ENCODE data around the gene PAPOLA. TPM values are rescaled to one million over a fixed set of nuclear protein-coding genes. Genes with fewer than 3 reads are reported as not detected.

Gene PAPOLA
- total RNA-seq, 3 donors from 2014 or later, result 110 to 254 (median 187) TPM

GRCh38 chr14:96616161-96616721 is 114.1 kb downstream of the PAPOLA start:
- TF ChIP-seq POLR2A (IDR thresholded peaks at IDR 0.05), result no peak
- TF ChIP-seq CTCF (IDR thresholded peaks at IDR 0.05), result no peak
- TF ChIP-seq POLR2AphosphoS5 (IDR thresholded peaks at IDR 0.05), result no peak
- no peak overlapping the region for H3K27ac ChIP-seq
- H3K27me3 ChIP-seq, result peaks cover 0 to 12% of the 10 kb centered on the region in 2 donors
- no peaks in the 10 kb centered on the region for H3K4me1 ChIP-seq
- no peaks in the 10 kb centered on the region for H3K9me3 ChIP-seq
- DNase-seq (ENCODE audit: low spot score in 2 of 2), result no peak
- no peaks in the 10 kb centered on the region for H3K36me3 ChIP-seq
- intact Hi-C loops (cut with DNase I; ENCODE audit: low total_unique reads), result no loop called here
- no peak overlapping the region for H3K4me3 ChIP-seq

Other genes starting within 250 kb of the PAPOLA start
- 1 to 10 TPM in 1 of 3 donors, not detected in 2; 5.9 TPM for gene BDKRB1, start 246.2 kb upstream of the PAPOLA start, total RNA-seq
- gene ATG2B, start 139.0 kb upstream of the PAPOLA start, total RNA-seq, result 10 to 100 TPM; 23.7 to 51.4 (median 42.0) TPM
- gene GSKIP, start 138.9 kb upstream of the PAPOLA start, total RNA-seq, result 10 to 100 TPM in 2 of 3 donors, 1 to 10 TPM in 1; 9.8 to 23.3 (median 14.4) TPM
- gene AK7, start 110.3 kb upstream of the PAPOLA start, total RNA-seq, result 10 to 100 TPM in 1 of 3 donors, 1 to 10 TPM in 1, under 1 TPM in 1; 0.96 to 10.5 (median 4.5) TPM

Measured in breast epithelium (tissue), 4 donors.